Hepatic stellate cell (primary cell): ENCODE measurements around the gene ARHGAP44.

Experiments
- DNase-seq: peaks from one replicate; pipeline ENCODE4 v3.0.0; 2011; ENCODE audit warnings: low spot score

ARHGAP44 gene

GRCh38 chr17:13025687-13026086 is 236.4 kb downstream of the ARHGAP44 start:
- no peak for DNase-seq

- DNase-seq, result no peak
Observed at GRCh38 chr17:13027246-13027645, 237.9 kb downstream of the ARHGAP44 start.

- no peak for DNase-seq
Observed at GRCh38 chr17:13029340-13029739, 240.0 kb downstream of the ARHGAP44 start.

GRCh38 chr17:13030056-13030455 is 240.8 kb downstream of the ARHGAP44 start:
- no peak for DNase-seq

GRCh38 chr17:13030459-13031300 is 241.4 kb downstream of the ARHGAP44 start:
- DNase-seq, result peak; percentile 49

- DNase-seq, result peak; percentile 52
Observed at GRCh38 chr17:13031718-13032350, 242.5 kb downstream of the ARHGAP44 start.

GRCh38 chr17:13035420-13035819 is 246.1 kb downstream of the ARHGAP44 start:
- DNase-seq, result no peak

- DNase-seq, result no peak
Observed at GRCh38 chr17:13036751-13037150, 247.5 kb downstream of the ARHGAP44 start.

- DNase-seq, result no peak
Observed at GRCh38 chr17:13038931-13039665, 249.8 kb downstream of the ARHGAP44 start.
